Mesodermal cell (in vitro differentiated cells): ENCODE measurements around the gene HAPLN1.

ENCODE experiments used
- H3K27ac ChIP-seq: 2 replicates; pipeline ENCODE4 v1.7.0; 2013; ENCODE audit warnings: mild to moderate bottlenecking, low read depth, low read length, moderate library complexity; ENCODE audit not compliant: severe bottlenecking
- H3K36me3 ChIP-seq: 2 replicates; pipeline ENCODE4 v1.7.1; 2013; ENCODE audit warnings: mild to moderate bottlenecking, low read length, moderate library complexity; ENCODE audit not compliant: control insufficient read depth, insufficient read depth
- H3K4me1 ChIP-seq: one replicate; pipeline ENCODE4 v1.7.1; 2013; ENCODE audit warnings: mild to moderate bottlenecking, low read length; ENCODE audit not compliant: insufficient read depth, control insufficient read depth, poor library complexity, severe bottlenecking
- H3K4me3 ChIP-seq: 2 replicates; pipeline ENCODE4 v1.7.0; 2013; ENCODE audit warnings: low read length, control low read depth, mild to moderate bottlenecking; ENCODE audit not compliant: insufficient read depth, poor library complexity, severe bottlenecking; ENCODE audit errors: extremely low read depth
- H3K9me3 ChIP-seq: 2 replicates; pipeline ENCODE4 v1.7.1; 2013; ENCODE audit warnings: mild to moderate bottlenecking, low read length, moderate library complexity; ENCODE audit not compliant: control insufficient read depth
- WGBS, 2 experiments: methylation state at CpG; one replicate each; pipeline ENCODE4 v1.1.5; 2013; ENCODE audit warnings: missing lambda C conversion rate in 2 of 2; ENCODE audit not compliant: insufficient coverage in 2 of 2; 5-methylcytosine and 5-hydroxymethylcytosine counted together

Gene HAPLN1

DNA sequence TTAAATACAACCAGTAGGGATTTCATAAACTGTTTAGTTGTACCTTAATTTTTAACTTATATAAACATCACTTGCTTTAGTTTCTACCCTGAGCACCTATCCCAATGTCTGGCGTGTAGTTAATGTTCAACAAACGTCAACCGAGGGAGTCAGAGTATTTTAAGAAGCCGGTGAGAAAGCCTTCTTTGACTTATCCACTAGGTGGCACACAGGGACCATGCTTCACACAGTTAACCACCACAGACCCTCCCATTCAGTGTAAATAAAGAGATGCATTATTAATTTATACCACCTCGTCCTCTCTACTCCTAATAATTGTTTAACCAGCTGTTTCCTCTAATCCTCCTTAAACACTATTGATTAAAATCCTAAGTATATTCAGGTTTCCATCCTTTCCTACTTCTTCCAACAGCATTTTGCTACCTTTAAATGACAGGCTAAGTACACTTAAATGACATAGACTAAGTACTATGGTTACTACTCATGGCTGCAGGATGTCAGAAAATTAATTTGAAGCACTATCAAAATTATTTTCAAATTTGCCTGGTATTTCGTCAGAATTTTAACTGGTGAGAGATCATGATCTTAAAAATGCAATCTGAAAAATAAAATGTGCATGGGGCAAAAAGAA, 2.3 kb downstream of the HAPLN1 start:
- H3K27ac ChIP-seq, result peak overlapping the region; percentile 76
- no peaks in the 10 kb centered on the region for H3K9me3 ChIP-seq
- 6% methylated on average over 5 of the region's 6 CpGs; no CpG with 5 or more reads in 1 of the 2 experiments for WGBS, 2 experiments
- H3K36me3 ChIP-seq, result peaks cover 33% of the 10 kb centered on the region
- peak overlapping the region; percentile 61 for H3K4me3 ChIP-seq
- peaks cover 13% of the 10 kb centered on the region for H3K4me1 ChIP-seq

DNA sequence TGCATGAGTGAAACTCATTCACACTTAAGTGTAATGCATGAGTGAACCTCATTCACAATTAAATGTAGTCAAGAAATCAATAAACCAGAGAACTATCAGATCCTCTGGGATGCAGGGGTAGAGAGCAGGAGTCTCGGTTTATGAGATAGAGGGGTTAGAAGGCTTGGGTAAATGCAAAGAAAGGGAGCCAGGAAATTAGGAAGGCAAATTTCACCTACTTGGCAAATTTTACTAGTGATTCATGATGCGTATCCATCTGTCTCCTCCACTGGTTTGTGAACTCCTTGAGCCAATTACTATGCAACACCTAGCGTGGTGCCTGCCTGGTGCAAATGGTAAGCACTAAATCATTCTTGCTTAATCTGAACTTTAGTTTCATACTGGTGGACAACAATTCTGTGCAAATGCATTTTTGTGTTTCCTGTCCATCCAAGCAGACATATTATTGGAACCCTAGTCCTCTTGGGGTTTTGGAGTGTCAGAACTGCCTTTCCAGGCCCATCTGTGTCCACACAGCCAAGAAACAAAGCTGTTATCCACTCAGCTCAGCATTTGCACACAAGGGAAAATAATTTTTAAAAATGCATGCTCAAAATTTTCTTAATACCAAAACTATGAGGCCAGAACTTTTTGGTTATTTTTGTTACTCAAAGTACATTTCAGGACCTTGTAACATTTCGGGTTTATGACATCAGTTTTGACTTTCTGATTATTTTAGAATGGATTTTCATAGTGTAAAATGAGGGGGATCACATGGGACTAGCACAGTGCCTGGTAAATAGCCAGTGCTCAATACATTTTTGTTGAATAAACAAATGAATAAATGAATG, 5.2 kb downstream of the HAPLN1 start:
- Histone ChIP-seq H3K4me3 (peak overlapping the region; percentile 21), H3K9me3 (no peaks in the 10 kb centered on the region), H3K36me3 (peaks cover 47% of the 10 kb centered on the region), H3K27ac (no peak overlapping the region), H3K4me1 (peaks cover 8% of the 10 kb centered on the region)
- WGBS, 2 experiments, result 80 to 97% methylated on average over 2 to 3 of the region's 4 CpGs

DNA sequence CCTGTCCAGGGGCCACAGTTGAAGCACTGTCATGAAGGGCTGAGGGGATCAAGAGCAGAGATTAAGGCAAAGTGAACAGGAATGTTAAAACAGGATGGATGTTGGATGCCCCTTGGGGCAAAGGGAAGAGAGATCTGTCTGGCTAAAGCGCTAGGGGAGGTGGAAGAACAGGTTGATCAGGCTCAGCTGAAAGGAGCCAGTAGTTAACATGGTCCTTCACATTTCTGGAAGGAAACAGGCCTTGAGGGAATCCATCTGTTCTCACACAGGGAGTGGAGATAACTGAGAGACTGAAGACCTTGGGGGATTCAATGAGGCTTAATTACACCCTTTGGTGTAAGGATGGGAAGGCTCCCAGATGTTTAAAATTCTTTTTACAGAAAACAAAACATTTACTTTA, 5.8 kb downstream of the HAPLN1 start:
- 94 to 100% methylated on average over 1 of the region's 1 CpG for WGBS, 2 experiments
- Histone ChIP-seq H3K4me1 (peaks cover 8% of the 10 kb centered on the region), H3K4me3 (peak overlapping the region; percentile 21), H3K36me3 (peaks cover 53% of the 10 kb centered on the region), H3K9me3 (no peaks in the 10 kb centered on the region), H3K27ac (no peak overlapping the region)

DNA sequence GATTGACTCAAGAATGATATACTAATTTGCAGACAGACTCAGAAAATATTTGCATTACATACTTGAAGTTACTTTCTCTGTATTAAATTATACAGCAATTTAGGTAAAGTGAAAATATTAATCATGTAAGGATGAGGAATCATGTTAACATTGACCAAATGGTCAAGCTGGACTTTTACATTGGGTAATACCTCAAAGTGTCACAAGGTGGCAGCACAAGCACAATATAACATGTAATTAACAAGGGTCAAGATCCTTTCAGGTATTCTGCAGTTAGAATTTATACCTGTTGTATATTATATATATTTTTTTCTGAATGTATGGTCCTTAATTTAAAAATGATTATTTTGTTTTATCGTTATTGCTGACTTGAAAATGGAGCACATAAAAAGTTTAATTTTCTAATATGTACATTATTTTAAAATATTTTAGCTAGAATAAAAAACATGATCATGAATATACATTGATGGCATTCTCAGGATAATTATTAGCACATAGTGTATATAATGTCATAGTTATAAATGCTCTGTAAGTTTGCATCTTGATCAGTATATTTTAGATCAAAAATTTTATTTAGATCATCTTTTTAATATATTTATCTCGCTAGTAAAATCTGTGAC, 8.6 kb downstream of the HAPLN1 start:
- no CpG with 5 or more reads among the region's 2 CpGs for WGBS, 2 experiments
- Histone ChIP-seq H3K36me3 (peaks cover 72% of the 10 kb centered on the region), H3K4me1 (peaks cover 8% of the 10 kb centered on the region), H3K4me3 (no peak overlapping the region), H3K27ac (no peak overlapping the region), H3K9me3 (peaks cover 9% of the 10 kb centered on the region)

DNA sequence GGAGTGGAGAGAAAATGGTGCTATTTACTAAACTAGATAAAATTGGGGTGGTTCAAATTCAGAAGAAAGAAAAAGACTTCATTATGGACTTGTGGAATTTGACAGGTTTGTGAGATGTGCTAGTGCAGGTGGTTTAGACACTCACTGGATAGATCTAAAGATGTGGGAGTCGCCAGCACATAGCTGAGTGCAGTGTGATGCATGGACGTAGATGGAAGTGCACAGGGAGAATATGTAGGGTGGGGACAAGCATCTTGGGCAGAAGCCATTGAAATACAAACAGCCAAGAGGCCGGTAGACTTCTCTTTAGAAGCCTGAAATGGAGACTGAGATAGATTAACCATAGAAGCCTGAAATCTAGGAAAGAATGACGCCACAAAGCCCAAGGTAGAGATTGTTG, 10.7 kb downstream of the HAPLN1 start:
- Histone ChIP-seq H3K27ac (no peak overlapping the region), H3K4me3 (no peak overlapping the region), H3K4me1 (peaks cover 5% of the 10 kb centered on the region), H3K9me3 (peaks cover 11% of the 10 kb centered on the region), H3K36me3 (peaks cover 61% of the 10 kb centered on the region)
- WGBS, 2 experiments, result 93 to 97% methylated on average over 3 to 4 of the region's 4 CpGs

DNA sequence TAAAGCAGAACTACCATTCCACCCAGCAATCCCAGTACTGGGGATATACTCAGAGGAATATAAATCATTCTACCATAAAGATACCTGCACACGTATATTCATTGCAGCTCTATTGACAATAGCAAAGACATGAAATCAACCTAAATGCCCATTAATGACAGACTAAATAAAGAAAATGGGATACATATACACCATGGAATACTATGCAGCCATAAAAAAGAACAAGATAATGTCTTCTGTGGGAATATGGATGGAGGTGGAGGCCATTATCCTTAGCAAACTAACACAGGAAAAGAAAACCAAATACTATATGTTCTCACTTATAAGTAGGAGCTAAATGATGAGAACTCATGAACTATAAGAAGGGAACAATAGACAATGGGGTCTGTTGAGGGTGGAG, 12.5 kb downstream of the HAPLN1 start:
- WGBS, 2 experiments, result no CpG with 5 or more reads among the region's 1 CpG
- no peaks in the 10 kb centered on the region for H3K4me1 ChIP-seq

DNA sequence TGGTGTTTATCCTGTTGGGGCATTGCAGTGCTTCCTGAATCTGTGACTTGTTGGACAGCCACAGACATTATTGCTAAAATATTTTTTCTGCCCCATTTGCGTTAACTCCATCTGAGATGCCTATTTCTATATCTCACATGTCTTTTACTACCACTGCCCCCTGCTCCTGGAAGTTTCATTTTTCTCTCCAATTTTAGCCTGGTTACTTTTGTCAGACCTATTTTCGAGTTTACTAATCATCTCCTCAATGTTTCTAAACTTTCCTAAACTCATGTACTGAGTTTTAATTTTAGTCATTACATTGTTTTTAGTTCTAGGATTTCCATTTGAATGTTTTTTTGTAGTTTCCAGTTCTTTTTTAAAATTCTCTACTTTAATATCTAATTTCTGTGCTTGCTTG, 17.6 kb downstream of the HAPLN1 start:
- Histone ChIP-seq H3K27ac (no peak overlapping the region), H3K36me3 (peaks cover 40% of the 10 kb centered on the region), H3K4me3 (no peak overlapping the region), H3K9me3 (peaks cover 15% of the 10 kb centered on the region), H3K4me1 (peaks cover 3% of the 10 kb centered on the region)
- WGBS, 2 experiments, result 100% methylated on average over 1 of the region's 2 CpGs

More for the DNA sequence above, 12.5 kb downstream of the HAPLN1 start:
- Histone ChIP-seq H3K9me3 (peaks cover 15% of the 10 kb centered on the region), H3K4me3 (no peak overlapping the region), H3K27ac (no peak overlapping the region), H3K36me3 (peaks cover 58% of the 10 kb centered on the region)

DNA sequence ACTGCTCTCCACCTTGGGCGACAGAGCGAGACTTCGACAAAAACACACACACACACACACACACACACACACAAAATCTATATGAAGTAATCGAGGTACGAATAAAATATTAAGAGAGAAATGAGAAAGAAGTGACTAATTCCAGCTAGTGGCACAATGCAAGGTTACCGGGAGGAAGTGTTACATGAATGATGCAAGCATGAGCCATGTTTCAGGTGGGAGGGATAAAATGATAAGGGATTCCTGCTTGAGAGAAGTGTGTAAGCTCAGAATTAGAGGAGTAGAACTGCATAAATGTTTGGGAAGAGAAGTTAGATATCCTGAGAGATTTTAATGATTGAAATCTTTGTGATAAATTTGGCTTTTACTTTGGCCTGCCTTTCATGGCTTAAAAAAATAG, 18.8 kb downstream of the HAPLN1 start:
- Histone ChIP-seq H3K4me3 (no peak overlapping the region), H3K36me3 (peaks cover 33% of the 10 kb centered on the region), H3K9me3 (peaks cover 5% of the 10 kb centered on the region), H3K27ac (no peak overlapping the region), H3K4me1 (peaks cover 3% of the 10 kb centered on the region)
- 78 to 100% methylated on average over 1 to 3 of the region's 6 CpGs for WGBS, 2 experiments

DNA sequence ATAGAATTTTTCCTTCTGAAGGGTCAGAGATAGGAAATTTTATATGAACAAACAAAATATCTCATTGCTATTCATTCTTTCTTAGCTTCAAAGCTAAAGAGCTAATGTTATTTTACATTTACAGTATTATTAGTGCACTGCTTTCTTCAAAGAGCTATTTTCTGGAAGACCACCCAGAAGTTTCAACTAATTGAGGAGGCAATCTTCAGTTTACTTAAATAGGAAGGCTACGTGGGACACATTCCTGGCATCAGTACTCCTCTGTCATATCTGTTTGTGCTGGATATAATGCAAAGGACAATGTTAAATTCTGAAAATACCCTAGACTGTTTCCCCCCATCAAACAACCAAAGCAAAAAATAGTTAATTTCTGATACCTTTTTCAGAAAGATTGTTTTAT, 30.8 kb downstream of the HAPLN1 start:
- Histone ChIP-seq H3K27ac (no peak overlapping the region), H3K4me3 (no peak overlapping the region), H3K36me3 (peaks cover 52% of the 10 kb centered on the region), H3K4me1 (no peaks in the 10 kb centered on the region), H3K9me3 (no peaks in the 10 kb centered on the region)
- WGBS, 2 experiments, result no CpG with 5 or more reads among the region's 1 CpG

DNA sequence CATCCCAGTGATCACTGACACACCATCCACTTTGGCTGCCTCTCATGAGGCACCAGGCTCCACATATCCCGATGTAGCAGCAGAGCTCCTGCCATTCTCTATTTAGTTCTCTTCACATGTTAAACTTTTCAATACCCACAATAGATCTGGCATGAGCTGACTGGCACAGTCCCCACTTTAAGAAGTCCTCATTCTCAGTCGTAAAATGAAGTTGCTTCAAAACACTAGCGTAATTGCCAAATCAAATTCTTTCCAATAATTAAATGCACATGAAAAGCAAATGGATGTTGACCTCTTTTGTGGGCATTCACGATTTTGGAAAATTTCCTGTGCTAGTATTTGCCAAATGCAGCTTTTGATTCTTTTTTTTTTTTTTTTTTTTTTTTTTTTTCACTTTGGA, 32.4 kb downstream of the HAPLN1 start:
- H3K36me3 ChIP-seq, result peaks cover 59% of the 10 kb centered on the region
- H3K4me1 ChIP-seq, result no peaks in the 10 kb centered on the region
- no peak overlapping the region for H3K27ac ChIP-seq
- H3K9me3 ChIP-seq, result no peaks in the 10 kb centered on the region
- H3K4me3 ChIP-seq, result no peak overlapping the region
- 94 to 100% methylated on average over 1 to 2 of the region's 4 CpGs for WGBS, 2 experiments
